ENCODE results near the gene NTNG2. TPM values are rescaled to one million over a fixed set of nuclear protein-coding genes. Genes with fewer than 3 reads are reported as not detected.

The NTNG2 gene
- total RNA-seq, 2 donors from 2014 or later, result 1.3 TPM

DNA sequence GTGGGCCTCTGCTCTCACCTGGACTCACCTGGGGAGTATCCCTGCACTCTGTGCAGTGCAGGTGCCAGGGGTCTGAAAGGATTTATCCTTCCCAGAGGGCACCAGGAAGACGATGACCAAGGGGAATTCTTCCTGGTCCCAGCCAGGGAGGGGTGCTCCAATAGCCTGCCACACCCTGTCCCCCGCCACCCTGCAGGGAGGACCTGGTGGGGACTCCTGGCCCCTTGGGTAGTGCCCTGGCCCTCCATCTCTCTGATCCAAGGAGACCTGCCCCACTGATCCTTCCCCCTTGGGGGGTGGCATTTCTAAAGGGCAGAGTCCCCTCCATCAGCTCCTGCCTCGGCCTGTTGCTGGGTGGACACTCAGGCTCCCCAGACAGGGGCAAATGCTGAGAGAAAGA is 70.7 kb downstream of the NTNG2 start:
- Histone ChIP-seq H3K9ac (ENCODE audit: extremely low read depth, low read length, poor library complexity, severe bottlenecking) (no peak overlapping the region), H3K9me3 (ENCODE audit: control insufficient read depth, low read length) (no peaks in the 10 kb centered on the region), H3K4me1 (ENCODE audit: control insufficient read depth, insufficient read depth, low read length) (no peaks in the 10 kb centered on the region), H3K36me3 (ENCODE audit: control insufficient read depth, insufficient read depth, low read length) (no peaks in the 10 kb centered on the region), H3K27me3 (ENCODE audit: control insufficient read depth, insufficient read depth, low read length, poor library complexity, severe bottlenecking) (no peaks in the 10 kb centered on the region), H3K27ac (ENCODE audit: low read depth, low read length) (no peak overlapping the region), H3K4me3 (ENCODE audit: low read length) (no peak overlapping the region)
- H3K4me3 Mint-ChIP-seq, result no peak overlapping the region
- no peaks in the 10 kb centered on the region for H3K36me3 Mint-ChIP-seq (ENCODE audit: low read depth)
- H3K27ac Mint-ChIP-seq, result no peak overlapping the region
- H3K9me3 Mint-ChIP-seq, result no peaks in the 10 kb centered on the region
- no peak for DNase-seq
- WGBS, 2 experiments (ENCODE audit: insufficient coverage in 1 of 2, insufficient read length in 1 of 2), result 87 to 94% methylated on average over 3 of the region's 3 CpGs
- H3K4me1 Mint-ChIP-seq, result no peaks in the 10 kb centered on the region
- TF ChIP-seq CTCF (conservative IDR thresholded peaks at IDR 0.05), result no peak
- H3K27me3 Mint-ChIP-seq (ENCODE audit: insufficient read depth), result peaks cover 6% of the 10 kb centered on the region

DNA sequence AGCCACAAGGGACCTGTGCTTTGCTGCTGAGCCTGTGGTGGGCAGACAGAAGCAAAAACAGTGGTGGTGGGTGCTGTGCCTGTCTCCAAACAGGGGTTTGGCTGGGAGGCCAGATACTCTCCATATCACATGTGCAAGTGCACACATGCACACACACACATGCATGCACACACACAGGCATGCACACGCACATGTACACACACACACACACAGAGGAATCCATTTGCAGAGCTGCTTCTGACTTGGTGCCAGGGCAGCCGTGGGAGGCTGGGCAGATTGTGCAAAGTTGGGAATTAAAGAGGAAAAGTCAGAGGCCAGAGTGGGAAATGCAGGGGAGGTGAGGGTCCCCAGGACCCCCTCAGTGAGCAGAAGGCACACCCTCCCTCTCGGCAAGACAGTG is 71.3 kb downstream of the NTNG2 start:
- Mint-ChIP-seq H3K36me3 (ENCODE audit: low read depth) (no peaks in the 10 kb centered on the region), H3K4me1 (no peaks in the 10 kb centered on the region), H3K9me3 (no peaks in the 10 kb centered on the region), H3K27me3 (ENCODE audit: insufficient read depth) (peaks cover 7% of the 10 kb centered on the region), H3K27ac (no peak overlapping the region), H3K4me3 (no peak overlapping the region)
- H3K36me3 ChIP-seq (ENCODE audit: control insufficient read depth, insufficient read depth, low read length), result no peaks in the 10 kb centered on the region
- DNase-seq, result no peak
- H3K9me3 ChIP-seq (ENCODE audit: control insufficient read depth, low read length), result no peaks in the 10 kb centered on the region
- H3K27ac ChIP-seq (ENCODE audit: low read depth, low read length), result no peak overlapping the region
- 97 to 100% methylated on average over 1 to 3 of the region's 3 CpGs for WGBS, 2 experiments (ENCODE audit: insufficient coverage in 1 of 2, insufficient read length in 1 of 2)
- H3K27me3 ChIP-seq (ENCODE audit: control insufficient read depth, insufficient read depth, low read length, poor library complexity, severe bottlenecking), result no peaks in the 10 kb centered on the region
- no peak overlapping the region for H3K4me3 ChIP-seq (ENCODE audit: low read length)
- no peak overlapping the region for H3K9ac ChIP-seq (ENCODE audit: extremely low read depth, low read length, poor library complexity, severe bottlenecking)
- no peak for TF ChIP-seq CTCF (conservative IDR thresholded peaks at IDR 0.05)
- H3K4me1 ChIP-seq (ENCODE audit: control insufficient read depth, insufficient read depth, low read length), result no peaks in the 10 kb centered on the region

- H3K4me3 Mint-ChIP-seq, result no peak overlapping the region
- peaks cover 13% of the 10 kb centered on the region for H3K27me3 Mint-ChIP-seq (ENCODE audit: insufficient read depth)
- no peak for TF ChIP-seq CTCF (conservative IDR thresholded peaks at IDR 0.05)
These were observed 72.7 kb downstream of the NTNG2 start for GRCh38 chr9:132234535-132234934.

More at GRCh38 chr9:132234535-132234934, 72.7 kb downstream of the NTNG2 start:
- no peak overlapping the region for H3K4me3 ChIP-seq (ENCODE audit: low read length)
- Mint-ChIP-seq H3K36me3 (ENCODE audit: low read depth) (no peaks in the 10 kb centered on the region), H3K9me3 (no peaks in the 10 kb centered on the region), H3K27ac (no peak overlapping the region), H3K4me1 (no peaks in the 10 kb centered on the region)
- H3K36me3 ChIP-seq (ENCODE audit: control insufficient read depth, insufficient read depth, low read length), result no peaks in the 10 kb centered on the region
- H3K9me3 ChIP-seq (ENCODE audit: control insufficient read depth, low read length), result no peaks in the 10 kb centered on the region
- H3K27me3 ChIP-seq (ENCODE audit: control insufficient read depth, insufficient read depth, low read length, poor library complexity, severe bottlenecking), result peaks cover 13% of the 10 kb centered on the region
- no peak for DNase-seq
- no peak overlapping the region for H3K9ac ChIP-seq (ENCODE audit: extremely low read depth, low read length, poor library complexity, severe bottlenecking)
- 89% methylated on average over 5 to 12 of the region's 12 CpGs for WGBS, 2 experiments (ENCODE audit: insufficient coverage in 1 of 2, insufficient read length in 1 of 2)
- H3K27ac ChIP-seq (ENCODE audit: low read depth, low read length), result no peak overlapping the region
- no peaks in the 10 kb centered on the region for H3K4me1 ChIP-seq (ENCODE audit: control insufficient read depth, insufficient read depth, low read length)

All from endodermal cell (in vitro differentiated cells).